HEK293T (cell line): ENCODE results near the gene LRMDA.

Experiments used
- ARNT ChIP-seq: fragments of 450-650 bp; IDR thresholded peaks from 2 replicates; pipeline ENCODE4 v1.6.1; 2017; ENCODE audit warnings: mild to moderate bottlenecking
- BHLHE40 ChIP-seq: fragments of 450-650 bp; IDR thresholded peaks from 2 replicates; pipeline ENCODE4 v1.6.1; 2016; ENCODE audit warnings: mild to moderate bottlenecking, moderate library complexity, borderline replicate concordance
- ELF4 ChIP-seq: fragments of 450-650 bp; IDR thresholded peaks from 2 replicates; pipeline ENCODE4 v1.6.1; 2017; ENCODE audit warnings: antibody characterized with exemption
- NFRKB ChIP-seq: fragments of 450-650 bp; IDR thresholded peaks from 2 replicates; pipeline ENCODE4 v1.6.1; 2016; ENCODE audit warnings: mild to moderate bottlenecking, moderate library complexity
- SP1 ChIP-seq: fragments of 450-650 bp; IDR thresholded peaks from 2 replicates; pipeline ENCODE4 v1.6.1; 2017

DNA sequence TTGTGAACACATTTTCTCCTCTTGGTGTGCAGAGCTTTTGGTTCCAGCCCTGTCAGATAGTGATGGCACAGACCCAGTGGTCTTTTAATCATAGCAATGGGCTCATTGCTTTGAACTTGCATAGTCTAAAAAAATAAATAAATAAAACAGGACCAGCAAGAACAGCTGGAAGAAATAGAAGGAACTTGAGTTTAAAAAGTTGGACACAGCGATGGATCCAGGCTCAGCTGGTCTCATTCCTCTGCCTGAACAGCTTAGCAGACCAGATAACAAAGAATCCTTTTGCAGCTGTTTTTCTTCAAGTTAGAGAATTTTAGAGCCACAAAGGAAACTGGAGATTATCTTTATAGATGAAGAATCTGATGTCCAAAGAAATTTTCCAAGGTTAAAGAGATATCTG lies 1005.6 kb downstream of the LRMDA start:
- TF ChIP-seq ARNT (no peak), ELF4 (no peak), SP1 (no peak), BHLHE40 (no peak), NFRKB (no peak)
